ENCODE data around the gene SMARCD2.
A peak's percentile ranks its signal among the peaks of the same experiment; 100 is the strongest.
"Not testable (repeated sequence)": the region's sequence is repeated elsewhere in the genome, so short reads cannot be mapped to it uniquely, and the experiment has no call there.

The SMARCD2 gene

GRCh38 chr17:63843910-63844677 lies 1.6 kb upstream of the SMARCD2 start:
- Histone ChIP-seq H3K4me3 (ENCODE audit: insufficient read length, low read depth) (peak overlapping the region; percentile 79), H3K9ac (ENCODE audit: insufficient read length, low read depth) (peak overlapping the region; percentile 84), H3K4me1 (ENCODE audit: insufficient read depth, insufficient read length) (peaks cover 8% of the 10 kb centered on the region), H3K27me3 (ENCODE audit: insufficient read depth, insufficient read length) (peaks cover 12% of the 10 kb centered on the region), H3K9me3 (ENCODE audit: insufficient read depth, low read length) (peaks cover 14% of the 10 kb centered on the region), H3K36me3 (ENCODE audit: insufficient read depth, insufficient read length, low read length) (peaks cover 3% of the 10 kb centered on the region)
- DNase-seq (ENCODE audit: low read depth, low spot score): no peak
- TF ChIP-seq ZNF274 (IDR thresholded peaks at IDR 0.05; ENCODE audit: low read depth, low read length) (no peak), YY1 (IDR thresholded peaks at IDR 0.05; ENCODE audit: insufficient read depth, insufficient read length) (no peak), SUZ12 (IDR thresholded peaks at IDR 0.05; ENCODE audit: extremely low read depth, insufficient read depth, insufficient read length) (no peak)

DNA sequence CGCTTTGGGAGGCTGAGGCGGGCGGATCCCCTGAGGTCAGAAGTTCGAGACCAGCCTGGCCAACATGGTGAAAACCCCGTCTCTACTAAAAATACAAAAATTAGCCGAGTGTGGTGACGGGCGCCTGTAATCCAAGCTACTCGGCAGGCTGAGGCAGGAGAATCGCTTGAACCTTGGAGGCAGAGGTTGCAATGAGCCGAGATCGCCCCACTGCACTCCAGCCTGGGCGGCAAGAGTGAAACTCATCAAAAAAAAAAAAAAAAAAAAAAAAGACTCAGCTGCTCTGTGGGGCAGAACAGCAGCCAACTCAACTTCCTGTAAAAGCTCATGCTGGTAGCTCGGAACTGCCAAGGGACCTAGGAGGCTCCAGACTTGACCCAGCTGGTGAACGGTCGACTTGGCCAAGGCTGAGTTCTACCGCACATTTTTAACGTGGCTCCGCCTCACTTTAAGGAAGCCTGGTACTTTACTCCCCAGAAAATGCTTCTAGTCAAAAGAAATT lies 953 bp upstream of the SMARCD2 start:
- Histone ChIP-seq H3K4me1 (ENCODE audit: insufficient read depth, insufficient read length) (peaks cover 12% of the 10 kb centered on the region), H3K9me3 (ENCODE audit: insufficient read depth, low read length) (peaks cover 10% of the 10 kb centered on the region), H3K4me3 (ENCODE audit: insufficient read length, low read depth) (peak overlapping the region; percentile 79), H3K9ac (ENCODE audit: insufficient read length, low read depth) (peak overlapping the region; percentile 84)
- not testable (repeated sequence) for H3K36me3 ChIP-seq (ENCODE audit: insufficient read depth, insufficient read length, low read length); H3K27me3 ChIP-seq (ENCODE audit: insufficient read depth, insufficient read length); DNase-seq (ENCODE audit: low read depth, low spot score)

DNA sequence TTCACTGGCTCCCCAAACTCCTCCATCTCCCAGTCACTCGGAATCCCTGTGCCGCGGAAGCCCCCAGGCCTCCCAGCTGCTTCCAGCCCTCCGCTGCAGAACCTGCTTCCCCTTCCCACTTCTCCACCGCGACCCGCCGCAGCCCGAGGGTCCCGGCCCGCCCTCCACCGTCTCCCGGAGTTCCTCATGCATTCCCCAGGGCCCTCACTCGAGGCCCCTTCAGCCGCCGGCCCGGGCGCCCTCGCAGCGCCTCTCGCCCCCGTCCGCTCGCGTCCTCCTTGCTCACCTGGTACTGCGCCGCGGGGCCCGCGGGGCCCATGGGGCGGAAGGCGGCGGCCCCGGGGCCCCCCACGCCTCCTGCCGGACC lies 329 bp downstream of the SMARCD2 start:
- no peak for TF ChIP-seq SUZ12 (IDR thresholded peaks at IDR 0.05; ENCODE audit: extremely low read depth, insufficient read depth, insufficient read length)
- TF ChIP-seq YY1 (IDR thresholded peaks at IDR 0.05; ENCODE audit: insufficient read depth, insufficient read length): no peak
- no peak for TF ChIP-seq ZNF274 (IDR thresholded peaks at IDR 0.05; ENCODE audit: low read depth, low read length)
- H3K4me1 ChIP-seq (ENCODE audit: insufficient read depth, insufficient read length): peaks cover 18% of the 10 kb centered on the region
- H3K27me3 ChIP-seq (ENCODE audit: insufficient read depth, insufficient read length): no peaks in the 10 kb centered on the region
- H3K9me3 ChIP-seq (ENCODE audit: insufficient read depth, low read length): no peaks in the 10 kb centered on the region
- DNase-seq (ENCODE audit: low read depth, low spot score): no peak
- peaks cover 16% of the 10 kb centered on the region for H3K36me3 ChIP-seq (ENCODE audit: insufficient read depth, insufficient read length, low read length)
- peak overlapping the region; percentile 89 for H3K4me3 ChIP-seq (ENCODE audit: insufficient read length, low read depth)
- H3K9ac ChIP-seq (ENCODE audit: insufficient read length, low read depth): peak overlapping the region; percentile 93

DNA sequence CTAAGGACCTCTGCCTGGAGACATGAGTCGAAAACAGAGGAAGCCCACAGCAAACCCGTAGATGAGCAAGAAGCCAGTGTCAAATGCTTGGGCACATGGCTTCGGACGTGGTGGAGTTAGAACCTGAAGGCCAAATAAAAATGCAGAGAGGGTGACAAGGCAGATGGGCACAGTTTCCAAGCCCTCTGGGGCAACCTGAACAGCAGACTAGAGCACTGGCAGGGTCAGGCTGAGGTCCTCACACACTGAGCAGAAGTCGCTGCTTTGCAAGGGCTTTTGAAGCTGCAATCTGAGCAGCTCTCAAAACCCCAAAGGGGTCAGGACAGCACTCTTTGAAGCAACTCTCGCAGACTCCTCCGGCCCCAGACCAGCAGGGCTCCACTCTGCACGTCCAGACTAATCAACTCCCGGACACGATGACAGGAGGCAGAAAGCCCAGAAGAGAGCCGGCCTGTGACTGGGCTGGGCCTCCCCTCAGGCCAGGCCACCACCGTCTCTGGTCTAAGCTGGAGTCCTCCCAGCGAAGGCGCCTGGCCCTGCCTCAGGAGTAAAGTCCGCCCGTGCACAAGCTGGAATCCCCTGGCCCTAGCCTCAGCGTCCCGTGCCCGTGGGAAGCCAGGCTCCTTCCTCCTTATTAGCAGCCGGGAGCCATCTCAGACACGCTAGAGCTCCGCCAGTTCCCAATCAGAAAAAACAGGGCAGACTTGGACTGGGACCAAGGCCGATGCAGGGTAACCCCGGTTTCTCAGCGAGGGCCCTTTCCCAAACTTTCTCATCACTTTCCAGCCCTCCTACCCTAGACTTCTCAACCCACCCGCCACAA lies 924 bp downstream of the SMARCD2 start:
- H3K36me3 ChIP-seq (ENCODE audit: insufficient read depth, insufficient read length, low read length): peaks cover 22% of the 10 kb centered on the region
- peak overlapping the region; percentile 89 for H3K4me3 ChIP-seq (ENCODE audit: insufficient read length, low read depth)
- H3K9ac ChIP-seq (ENCODE audit: insufficient read length, low read depth): peak overlapping the region; percentile 93
- no peak for TF ChIP-seq SUZ12 (IDR thresholded peaks at IDR 0.05; ENCODE audit: extremely low read depth, insufficient read depth, insufficient read length)
- no peak for TF ChIP-seq ZNF274 (IDR thresholded peaks at IDR 0.05; ENCODE audit: low read depth, low read length)
- TF ChIP-seq YY1 (IDR thresholded peaks at IDR 0.05; ENCODE audit: insufficient read depth, insufficient read length): no peak
- no peak for DNase-seq (ENCODE audit: low read depth, low spot score)
- H3K4me1 ChIP-seq (ENCODE audit: insufficient read depth, insufficient read length): peaks cover 18% of the 10 kb centered on the region
- H3K9me3 ChIP-seq (ENCODE audit: insufficient read depth, low read length): no peaks in the 10 kb centered on the region
- H3K27me3 ChIP-seq (ENCODE audit: insufficient read depth, insufficient read length): no peaks in the 10 kb centered on the region

GRCh38 chr17:63840591-63841349 lies 1.7 kb downstream of the SMARCD2 start:
- Histone ChIP-seq H3K36me3 (ENCODE audit: insufficient read depth, insufficient read length, low read length) (peaks cover 30% of the 10 kb centered on the region), H3K4me1 (ENCODE audit: insufficient read depth, insufficient read length) (peaks cover 18% of the 10 kb centered on the region), H3K9me3 (ENCODE audit: insufficient read depth, low read length) (no peaks in the 10 kb centered on the region), H3K4me3 (ENCODE audit: insufficient read length, low read depth) (peak overlapping the region; percentile 89), H3K27me3 (ENCODE audit: insufficient read depth, insufficient read length) (no peaks in the 10 kb centered on the region), H3K9ac (ENCODE audit: insufficient read length, low read depth) (peak overlapping the region; percentile 93)
- no peak for DNase-seq (ENCODE audit: low read depth, low spot score)
- TF ChIP-seq YY1 (IDR thresholded peaks at IDR 0.05; ENCODE audit: insufficient read depth, insufficient read length) (no peak), SUZ12 (IDR thresholded peaks at IDR 0.05; ENCODE audit: extremely low read depth, insufficient read depth, insufficient read length) (no peak), ZNF274 (IDR thresholded peaks at IDR 0.05; ENCODE audit: low read depth, low read length) (no peak)

DNA sequence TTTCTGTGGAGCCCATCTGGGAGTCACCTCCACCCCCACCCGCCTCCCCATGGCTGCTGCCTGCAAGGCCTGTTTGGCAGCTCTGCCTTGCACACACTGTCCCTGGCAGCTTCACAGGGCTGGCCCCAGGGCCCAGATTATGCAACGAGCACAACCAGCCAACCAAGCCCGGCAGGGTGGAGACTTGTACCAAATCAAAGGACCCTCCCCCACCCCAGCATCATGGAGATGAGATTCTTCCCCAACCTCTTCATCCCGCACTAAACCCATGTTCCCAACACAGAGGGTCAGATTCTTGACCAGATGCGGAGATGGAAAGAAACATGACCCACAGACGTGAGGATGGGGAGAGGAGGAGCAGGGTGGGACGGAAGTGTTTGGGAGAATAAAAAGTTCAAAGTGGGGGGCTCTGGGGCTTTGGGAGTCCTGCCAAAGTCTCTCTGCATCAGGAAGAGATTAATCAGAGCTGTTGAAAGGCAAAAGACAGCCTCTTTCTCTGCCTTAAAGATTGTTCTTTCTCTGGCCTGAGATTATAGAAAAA lies 3.8 kb downstream of the SMARCD2 start:
- Histone ChIP-seq H3K27me3 (ENCODE audit: insufficient read depth, insufficient read length) (no peaks in the 10 kb centered on the region), H3K9me3 (ENCODE audit: insufficient read depth, low read length) (no peaks in the 10 kb centered on the region), H3K4me1 (ENCODE audit: insufficient read depth, insufficient read length) (peaks cover 18% of the 10 kb centered on the region), H3K36me3 (ENCODE audit: insufficient read depth, insufficient read length, low read length) (peaks cover 50% of the 10 kb centered on the region), H3K4me3 (ENCODE audit: insufficient read length, low read depth) (no peak overlapping the region), H3K9ac (ENCODE audit: insufficient read length, low read depth) (peak overlapping the region; percentile 5)
- no peak for DNase-seq (ENCODE audit: low read depth, low spot score)
- TF ChIP-seq YY1 (IDR thresholded peaks at IDR 0.05; ENCODE audit: insufficient read depth, insufficient read length) (no peak), SUZ12 (IDR thresholded peaks at IDR 0.05; ENCODE audit: extremely low read depth, insufficient read depth, insufficient read length) (no peak), ZNF274 (IDR thresholded peaks at IDR 0.05; ENCODE audit: low read depth, low read length) (no peak)
